ENCODE data around the gene SNTG2. TPM values are rescaled to one million over a fixed set of nuclear protein-coding genes. Genes with fewer than 3 reads are reported as not detected.

The SNTG2 gene
- total and polyA plus RNA-seq, 9 donors = 0.17 to 5.7 (median 1.3) TPM; not detected in 1

DNA sequence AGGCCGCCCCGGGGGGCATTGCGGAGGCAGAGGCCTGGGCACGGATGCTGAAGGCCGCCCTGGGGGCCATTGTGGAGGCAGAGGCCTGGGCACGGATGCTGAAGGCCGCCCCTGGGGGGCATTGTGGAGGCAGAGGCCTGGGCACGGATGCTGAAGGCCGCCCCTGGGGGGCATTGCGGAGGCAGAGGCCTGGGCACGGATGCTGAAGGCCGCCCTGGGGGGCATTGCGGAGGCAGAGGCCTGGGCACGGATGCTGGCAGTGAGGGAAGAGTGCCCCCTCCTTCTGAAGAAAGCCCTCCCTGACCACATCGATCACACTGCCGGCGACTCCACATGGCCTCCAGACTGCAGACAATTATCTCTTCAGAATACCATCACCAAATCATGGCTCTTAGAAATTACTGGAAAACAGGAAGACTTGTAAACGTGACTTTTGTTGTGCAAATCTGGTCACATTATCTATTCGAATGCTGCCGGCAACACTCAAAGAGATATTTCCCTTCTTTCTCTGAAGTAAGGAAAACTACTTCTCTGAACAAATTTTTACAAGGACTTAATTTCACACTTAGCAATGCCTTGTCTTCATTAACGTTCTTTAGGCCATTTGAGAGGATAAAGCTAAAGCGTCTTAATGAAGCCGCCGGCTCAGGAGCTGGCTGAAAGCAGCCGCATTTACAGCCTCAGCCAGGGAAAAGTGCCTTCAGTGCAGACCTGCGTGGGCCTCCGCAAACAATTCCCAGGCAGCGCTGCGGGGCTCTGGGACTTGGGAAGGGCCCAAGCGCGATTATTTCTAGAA is 18.1 kb upstream of the SNTG2 start:
- no peak for DNase-seq
- H3K9me3 ChIP-seq = no peaks in the 10 kb centered on the region
- TF ChIP-seq POLR2A (IDR thresholded peaks at IDR 0.05) (no peak), CTCF (IDR thresholded peaks at IDR 0.05) (no peak), EP300 (IDR thresholded peaks at IDR 0.05) (no peak)
- intact Hi-C loops (cut with DNase I) = no loop called here
- H3K4me1 ChIP-seq (ENCODE audit: insufficient read depth) = no peaks in the 10 kb centered on the region
- 86 to 87% (median 87%) methylated on average over 24 to 27 of the region's 31 CpGs for WGBS, 3 donors
- no peaks in the 10 kb centered on the region for H3K36me3 ChIP-seq
- H3K27ac ChIP-seq = no peak overlapping the region
- H3K4me3 ChIP-seq = no peak overlapping the region
- H3K27me3 ChIP-seq = no peaks in the 10 kb centered on the region

DNA sequence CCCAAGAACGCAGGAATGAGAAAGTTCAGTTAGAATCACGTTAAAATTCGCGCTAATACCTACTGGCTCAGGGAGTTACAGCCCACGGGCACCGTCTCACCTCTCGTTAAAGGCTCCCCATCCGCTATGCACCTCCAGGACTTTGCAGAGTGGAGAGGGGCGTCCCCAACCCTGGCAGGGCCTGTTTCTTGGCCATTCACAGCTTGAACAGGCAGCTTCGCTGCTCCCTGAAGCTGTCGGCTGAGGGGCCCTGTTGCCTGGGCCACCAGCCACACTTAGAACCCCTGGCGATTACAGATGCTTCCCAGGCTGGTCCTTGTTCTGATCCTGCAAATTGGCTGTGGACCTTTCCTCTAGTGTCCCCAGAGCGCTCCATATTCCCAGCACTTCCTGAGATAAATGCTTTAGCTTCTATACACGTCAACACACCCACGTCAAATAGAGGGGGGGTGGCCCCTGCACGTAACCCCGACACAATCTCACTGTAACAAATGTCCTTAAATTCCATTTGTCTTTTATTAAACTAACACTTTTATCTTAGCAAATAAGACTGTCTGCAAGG is 16.8 kb upstream of the SNTG2 start:
- H3K27ac ChIP-seq = no peak overlapping the region
- H3K27me3 ChIP-seq = no peaks in the 10 kb centered on the region
- no peaks in the 10 kb centered on the region for H3K9me3 ChIP-seq
- H3K36me3 ChIP-seq = no peaks in the 10 kb centered on the region
- no peaks in the 10 kb centered on the region for H3K4me1 ChIP-seq (ENCODE audit: insufficient read depth)
- no peak for DNase-seq
- WGBS, 3 donors = 66 to 78% (median 75%) methylated on average over 17 of the region's 17 CpGs
- TF ChIP-seq CTCF (IDR thresholded peaks at IDR 0.05) (no peak), POLR2A (IDR thresholded peaks at IDR 0.05) (no peak), EP300 (IDR thresholded peaks at IDR 0.05) (no peak)
- no peak overlapping the region for H3K4me3 ChIP-seq
- intact Hi-C loops (cut with DNase I) = no loop called here

DNA sequence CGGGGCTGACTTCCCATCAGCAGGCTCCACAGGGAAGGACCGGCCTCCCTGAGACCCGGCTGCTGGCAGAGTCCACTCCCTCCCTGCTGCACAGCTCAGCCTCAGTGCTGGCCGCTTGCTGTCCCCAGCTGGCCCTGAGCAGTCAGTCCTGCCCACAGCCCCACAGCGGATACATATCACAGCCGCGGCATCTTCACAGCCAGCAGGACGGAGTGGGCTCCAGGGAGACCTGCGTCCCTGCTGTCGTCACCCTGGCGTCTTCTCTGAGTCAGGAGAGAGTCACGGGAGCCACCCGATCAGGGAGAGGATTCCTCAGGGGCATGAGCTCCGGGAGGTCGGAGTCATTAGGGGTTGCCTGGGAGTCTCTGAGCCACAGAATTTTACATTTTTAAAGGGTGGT is 13.1 kb upstream of the SNTG2 start:
- Histone ChIP-seq H3K9me3 (no peaks in the 10 kb centered on the region), H3K4me1 (ENCODE audit: insufficient read depth) (no peaks in the 10 kb centered on the region), H3K36me3 (no peaks in the 10 kb centered on the region), H3K27ac (no peak overlapping the region), H3K4me3 (no peak overlapping the region), H3K27me3 (no peaks in the 10 kb centered on the region)
- 83 to 92% (median 87%) methylated on average over 15 of the region's 15 CpGs for WGBS, 3 donors
- TF ChIP-seq POLR2A (IDR thresholded peaks at IDR 0.05) (no peak), CTCF (IDR thresholded peaks at IDR 0.05) (no peak), EP300 (IDR thresholded peaks at IDR 0.05) (no peak)
- DNase-seq = no peak
- intact Hi-C loops (cut with DNase I) = no loop called here

- H3K9me3 ChIP-seq = no peaks in the 10 kb centered on the region
- intact Hi-C loops (cut with DNase I) = no loop called here
- WGBS, 3 donors = 76 to 83% (median 81%) methylated on average over 21 of the region's 21 CpGs
Measured at GRCh38 chr2:938181-939005, 12.3 kb upstream of the SNTG2 start.

More at GRCh38 chr2:938181-939005, 12.3 kb upstream of the SNTG2 start:
- H3K4me3 ChIP-seq = no peak overlapping the region
- H3K4me1 ChIP-seq (ENCODE audit: insufficient read depth) = no peaks in the 10 kb centered on the region
- TF ChIP-seq POLR2A (IDR thresholded peaks at IDR 0.05) (no peak), EP300 (IDR thresholded peaks at IDR 0.05) (no peak), CTCF (IDR thresholded peaks at IDR 0.05) (no peak)
- no peaks in the 10 kb centered on the region for H3K27me3 ChIP-seq
- no peaks in the 10 kb centered on the region for H3K36me3 ChIP-seq
- DNase-seq = no peak
- H3K27ac ChIP-seq = no peak overlapping the region
